CD4-positive, alpha-beta T cell treated with Interferon alpha-2 for 1 hour (primary cell): ENCODE results near the gene TTLL9.

ENCODE experiments used
- DNase-seq, 2 donors: peaks; one replicate each; pipeline ENCODE4 v3.0.0-alpha.2; 2020 to 2022

TTLL9 gene

GRCh38 chr20:31859266-31859997 lies 11.0 kb upstream of the TTLL9 start:
- no peak for DNase-seq

DNA sequence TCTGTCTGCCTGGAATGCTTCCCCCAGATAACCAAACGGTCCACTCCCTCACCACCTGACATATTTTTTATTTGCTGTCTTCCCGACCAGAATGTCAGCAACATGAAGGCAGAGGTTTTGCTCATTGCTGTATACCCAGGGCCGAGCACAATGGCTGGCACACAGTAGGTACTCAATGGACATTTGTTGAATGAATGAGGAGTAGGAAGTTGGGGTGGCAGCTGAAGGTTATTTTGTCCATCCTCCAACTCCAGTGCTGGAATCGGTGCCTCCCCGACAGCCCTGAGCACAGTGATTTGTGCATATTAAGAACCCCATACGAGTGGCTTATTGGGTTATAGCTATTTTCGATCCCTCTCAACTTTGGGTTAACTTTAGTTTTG lies 10.4 kb upstream of the TTLL9 start:
- no peak for DNase-seq

GRCh38 chr20:31860390-31861134 lies 9.9 kb upstream of the TTLL9 start:
- DNase-seq, result no peak

DNA sequence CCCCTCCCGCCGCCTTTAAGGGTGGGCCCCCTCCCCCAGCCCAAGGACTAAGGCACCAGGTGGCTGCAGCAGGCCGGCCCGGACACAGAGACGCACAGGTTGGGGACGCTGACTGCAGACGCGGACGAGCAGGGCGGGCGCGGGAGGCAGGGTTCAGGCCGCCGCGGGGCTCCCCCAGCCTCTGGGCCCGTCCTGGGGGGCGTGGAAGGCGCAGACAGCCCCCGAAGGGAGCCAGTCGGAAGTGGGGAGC lies 9.4 kb upstream of the TTLL9 start:
- DNase-seq, result no peak

GRCh38 chr20:31861385-31862156 lies 8.9 kb upstream of the TTLL9 start:
- DNase-seq, result peak; percentile 77 to 78

- no peak for DNase-seq
Measured at GRCh38 chr20:31862157-31862470, 8.3 kb upstream of the TTLL9 start.

GRCh38 chr20:31862506-31862905 lies 7.9 kb upstream of the TTLL9 start:
- no peak for DNase-seq

DNA sequence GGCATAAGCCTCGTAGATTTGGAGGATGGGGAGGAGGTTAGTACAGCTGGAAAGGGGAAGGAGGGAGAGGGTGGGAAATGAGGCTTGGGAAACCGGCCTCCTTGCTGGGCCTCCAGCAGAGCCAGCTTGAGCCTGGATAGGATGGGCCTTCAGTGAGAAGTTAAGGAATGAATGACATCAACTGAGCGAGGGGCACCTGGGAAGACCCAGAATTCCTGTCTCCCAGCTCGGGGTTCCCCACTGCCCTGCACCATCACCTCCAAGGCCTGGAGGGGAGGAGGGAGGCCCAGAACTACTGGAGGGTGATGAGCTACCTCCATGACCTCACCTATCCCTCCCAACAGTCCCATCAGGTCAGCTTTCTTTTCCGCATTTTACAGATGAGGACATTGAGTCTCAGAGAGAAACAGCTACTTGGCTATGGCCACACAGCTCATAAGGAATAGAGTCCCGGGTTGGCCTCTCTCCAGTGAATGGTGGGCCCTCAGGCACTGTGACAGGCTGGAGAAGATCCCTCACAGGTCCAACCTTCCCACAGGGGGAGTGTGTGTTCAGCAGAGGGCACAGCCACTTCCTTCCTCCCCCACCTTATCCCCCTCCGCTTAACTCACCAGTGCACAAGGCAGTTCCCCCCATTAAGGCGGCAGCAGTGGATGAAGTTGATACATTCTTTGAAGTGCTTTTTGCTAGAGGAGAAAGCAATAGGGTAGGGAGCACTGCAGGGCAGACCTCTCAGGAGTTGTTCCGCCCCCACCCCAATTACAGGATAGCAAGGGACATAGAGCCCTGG lies 6.9 kb upstream of the TTLL9 start:
- no peak for DNase-seq

- no peak for DNase-seq
Measured at GRCh38 chr20:31864521-31865400, 5.7 kb upstream of the TTLL9 start.

GRCh38 chr20:31866221-31866620 lies 4.2 kb upstream of the TTLL9 start:
- DNase-seq, result no peak

- DNase-seq, result no peak
Measured at GRCh38 chr20:31868853-31869672, 1.4 kb upstream of the TTLL9 start.

DNA sequence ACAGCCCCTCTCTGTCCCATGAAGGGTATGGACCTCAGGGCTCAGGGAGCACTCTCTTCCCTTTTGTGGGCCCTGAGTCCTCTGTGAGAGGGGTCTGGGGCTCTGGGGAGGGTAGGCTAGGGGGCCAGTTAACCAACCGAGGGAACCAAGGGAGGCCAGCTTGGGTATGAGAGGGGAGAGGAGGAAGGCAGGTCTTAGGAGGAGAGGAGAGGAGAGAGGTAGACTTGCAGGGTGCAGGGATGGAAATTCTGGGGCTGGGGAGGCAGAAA lies 827 bp upstream of the TTLL9 start:
- DNase-seq, result no peak

- no peak for DNase-seq
Measured at GRCh38 chr20:31870726-31871617, 538 bp downstream of the TTLL9 start.

DNA sequence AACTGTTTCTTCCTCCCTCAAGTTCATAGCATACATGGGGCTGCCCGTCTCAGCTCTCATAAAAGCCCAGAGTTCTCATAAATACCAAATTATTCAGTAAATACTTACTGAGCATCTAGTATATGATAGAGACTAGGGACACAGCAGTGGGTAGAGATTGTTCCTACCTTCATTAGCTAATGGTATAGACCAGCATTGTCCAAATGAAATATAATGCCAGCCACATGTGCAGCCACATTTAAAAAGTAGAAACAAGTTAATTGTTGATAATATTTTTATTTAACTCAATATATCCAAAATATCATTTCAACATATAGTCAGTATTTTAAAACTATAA lies 1.2 kb downstream of the TTLL9 start:
- DNase-seq, result no peak

GRCh38 chr20:31872406-31872805 lies 2.0 kb downstream of the TTLL9 start:
- DNase-seq, result no peak

DNA sequence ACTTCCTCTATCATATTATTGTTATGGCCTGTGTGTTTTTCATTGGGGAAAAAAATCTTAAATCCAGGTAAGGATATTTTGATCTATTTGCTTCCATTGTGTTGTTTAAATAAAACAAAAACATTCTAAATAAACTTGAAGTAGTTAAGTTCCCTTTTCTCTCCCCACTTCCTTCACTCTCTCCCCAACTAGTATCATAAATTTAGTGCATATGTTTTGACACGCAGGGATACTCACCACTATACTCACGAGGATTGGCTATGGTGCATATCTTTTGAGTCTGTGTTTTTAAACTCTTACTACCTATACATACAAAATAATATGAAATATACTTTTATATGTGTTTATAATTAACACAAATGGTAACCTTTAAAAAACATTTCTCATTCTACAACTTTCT lies 5.2 kb downstream of the TTLL9 start:
- no peak for DNase-seq

- DNase-seq, result no peak
Measured at GRCh38 chr20:31877684-31878083, 7.2 kb downstream of the TTLL9 start.

DNA sequence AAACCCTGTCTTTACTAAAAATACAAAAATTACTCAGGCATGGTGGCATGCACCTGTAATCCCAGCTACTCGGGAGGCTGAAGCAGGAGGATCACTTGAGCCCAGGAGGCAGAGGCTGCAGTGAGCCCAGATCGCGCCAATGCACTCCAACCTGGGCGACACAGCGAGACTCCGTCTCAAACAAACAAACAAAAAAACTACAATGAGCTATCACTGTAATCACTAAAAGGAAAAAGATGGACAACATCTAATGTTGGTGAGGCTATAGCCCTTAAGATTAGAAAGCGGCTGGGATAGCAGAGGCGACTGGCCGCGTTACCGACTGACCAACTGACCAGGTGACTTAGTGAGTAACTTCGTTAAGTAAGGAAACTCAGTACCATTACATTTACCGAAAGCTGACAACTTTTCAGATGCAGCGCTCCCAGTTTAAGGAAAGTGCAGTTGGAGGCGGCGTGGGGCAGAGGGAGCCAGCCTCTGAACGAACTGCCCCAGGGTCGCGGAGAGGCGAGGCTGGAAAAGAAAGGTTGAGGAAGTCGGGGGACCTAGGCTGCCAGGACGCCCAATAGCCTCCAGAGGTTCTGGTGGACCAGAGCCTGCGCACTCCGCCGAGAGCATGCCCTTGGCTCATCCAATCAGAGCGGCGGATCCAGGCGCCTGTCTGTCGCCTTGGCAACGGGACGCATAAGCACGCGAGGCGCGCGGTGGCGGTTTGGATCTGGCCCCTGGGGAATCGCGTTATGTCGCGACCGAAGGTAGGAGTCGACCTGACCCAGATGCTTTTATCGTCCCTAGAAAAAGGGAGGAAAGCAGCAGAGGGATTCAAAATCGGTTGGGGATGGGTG lies 8.9 kb downstream of the TTLL9 start:
- DNase-seq, result peak; percentile 85 to 88

DNA sequence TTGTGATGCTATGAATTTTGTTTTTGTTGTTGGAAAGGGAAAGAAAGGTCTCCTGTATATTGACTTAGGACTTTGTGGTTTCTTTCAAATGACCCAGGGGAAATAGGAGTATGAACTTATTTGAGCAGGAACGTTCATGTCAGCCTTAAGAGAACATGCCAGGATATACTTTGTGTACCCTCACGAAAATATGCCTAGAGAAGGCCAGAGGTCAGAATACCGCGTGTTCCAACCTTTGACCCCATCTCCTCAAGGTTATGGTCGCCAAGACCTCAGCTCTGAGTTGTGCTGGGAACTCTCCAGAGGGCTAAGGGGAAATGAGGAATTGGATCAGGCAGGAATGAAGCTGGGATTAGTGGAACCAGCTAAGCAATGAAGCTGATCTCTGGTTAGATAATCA lies 11.5 kb downstream of the TTLL9 start:
- DNase-seq, result no peak

GRCh38 chr20:31883829-31884228 lies 13.4 kb downstream of the TTLL9 start:
- no peak for DNase-seq
